ENCODE results near the gene RPS19. TPM values are rescaled to one million over a fixed set of nuclear protein-coding genes. Genes with fewer than 3 reads are reported as not detected.

RPS19 gene
- polyA plus RNA-seq, 1 donor (not counting 4 experiments of a cell fraction or from before 2014, with no cell fraction given), result 2,290 TPM

- Histone ChIP-seq H3K9ac (ENCODE audit: control insufficient read depth, extremely low read depth, insufficient read depth, low read length) (no peak overlapping the region), H3K4me2 (ENCODE audit: control insufficient read depth, extremely low read depth, insufficient read depth, low read depth, low read length) (no peak overlapping the region), H3K27ac (ENCODE audit: control insufficient read depth, insufficient read depth, low read length) (no peak overlapping the region), H3K9me3 (ENCODE audit: control insufficient read depth, low read depth, low read length) (peaks cover 8% of the 10 kb centered on the region), H3K27me3 (ENCODE audit: control insufficient read depth, extremely low read depth, insufficient read depth, low read length) (peaks cover 80% of the 10 kb centered on the region), H3K79me2 (ENCODE audit: control insufficient read depth, insufficient read depth, low read length) (no peaks in the 10 kb centered on the region), H3K36me3 (ENCODE audit: control insufficient read depth in 2 of 2, extremely low read depth in 1 of 2, insufficient read depth in 2 of 2, low read length in 2 of 2) (no peaks in the 10 kb centered on the region), H4K20me1 (ENCODE audit: control insufficient read depth, extremely low read depth, insufficient read depth, low read length) (no peaks in the 10 kb centered on the region), H3K4me1 (ENCODE audit: control insufficient read depth, extremely low read depth, insufficient read depth, low read length) (no peaks in the 10 kb centered on the region), H2AFZ (ENCODE audit: control insufficient read depth, low read length) (no peak overlapping the region), H3K9me1 (ENCODE audit: control insufficient read depth, extremely low read depth, insufficient read depth, low read length) (no peaks in the 10 kb centered on the region), H3K4me3 (ENCODE audit: control insufficient read depth in 2 of 3, extremely low read depth in 1 of 3, insufficient read depth in 2 of 3, low read depth in 1 of 3, low read length in 3 of 3) (no peak overlapping the region)
- dilution Hi-C loops (cut with MboI; ENCODE audit: extremely low pct_ligation_motif_present, low sequenced_read_pairs), result no loop called here
- no peak for DNase-seq (ENCODE audit: low read depth, low spot score)
- TF ChIP-seq, protein P1, sequence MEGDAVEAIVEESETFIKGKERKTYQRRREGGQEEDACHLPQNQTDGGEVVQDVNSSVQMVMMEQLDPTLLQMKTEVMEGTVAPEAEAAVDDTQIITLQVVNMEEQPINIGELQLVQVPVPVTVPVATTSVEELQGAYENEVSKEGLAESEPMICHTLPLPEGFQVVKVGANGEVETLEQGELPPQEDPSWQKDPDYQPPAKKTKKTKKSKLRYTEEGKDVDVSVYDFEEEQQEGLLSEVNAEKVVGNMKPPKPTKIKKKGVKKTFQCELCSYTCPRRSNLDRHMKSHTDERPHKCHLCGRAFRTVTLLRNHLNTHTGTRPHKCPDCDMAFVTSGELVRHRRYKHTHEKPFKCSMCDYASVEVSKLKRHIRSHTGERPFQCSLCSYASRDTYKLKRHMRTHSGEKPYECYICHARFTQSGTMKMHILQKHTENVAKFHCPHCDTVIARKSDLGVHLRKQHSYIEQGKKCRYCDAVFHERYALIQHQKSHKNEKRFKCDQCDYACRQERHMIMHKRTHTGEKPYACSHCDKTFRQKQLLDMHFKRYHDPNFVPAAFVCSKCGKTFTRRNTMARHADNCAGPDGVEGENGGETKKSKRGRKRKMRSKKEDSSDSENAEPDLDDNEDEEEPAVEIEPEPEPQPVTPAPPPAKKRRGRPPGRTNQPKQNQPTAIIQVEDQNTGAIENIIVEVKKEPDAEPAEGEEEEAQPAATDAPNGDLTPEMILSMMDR (optimal IDR thresholded peaks at IDR 0.05 in 1 of 3, IDR thresholded peaks at IDR 0.05 in 1 of 3, conservative IDR thresholded peaks at IDR 0.05 in 1 of 3; ENCODE audit: extremely low read depth in 1 of 3, insufficient read depth in 2 of 3, low read length in 3 of 3), result no peak
- no peak for TF ChIP-seq EZH2 (IDR thresholded peaks at IDR 0.05; ENCODE audit: low read length)
- no peak for FAIRE-seq
Observed at GRCh38 chr19:41917676-41918075, 57.6 kb downstream of the RPS19 start.

DNA sequence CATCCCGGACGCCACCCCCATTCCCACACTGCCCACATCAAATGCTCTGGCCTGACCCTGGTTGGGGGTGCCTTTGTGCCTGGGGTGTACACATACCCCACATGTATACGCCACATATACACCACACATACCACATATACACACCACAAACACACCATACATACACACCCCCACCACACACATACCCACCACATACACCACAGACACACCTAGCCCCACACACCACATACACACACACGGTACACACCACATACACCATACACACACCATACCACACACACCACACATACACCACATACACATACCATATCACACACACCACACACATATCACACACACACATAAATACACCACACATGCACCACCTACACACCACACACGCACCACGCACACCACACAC, 58.0 kb downstream of the RPS19 start:
- Histone ChIP-seq H3K4me1 (ENCODE audit: control insufficient read depth, extremely low read depth, insufficient read depth, low read length) (no peaks in the 10 kb centered on the region), H3K36me3 (ENCODE audit: control insufficient read depth in 2 of 2, extremely low read depth in 1 of 2, insufficient read depth in 2 of 2, low read length in 2 of 2) (no peaks in the 10 kb centered on the region), H3K9me1 (ENCODE audit: control insufficient read depth, extremely low read depth, insufficient read depth, low read length) (no peaks in the 10 kb centered on the region), H3K27ac (ENCODE audit: control insufficient read depth, insufficient read depth, low read length) (no peak overlapping the region), H3K4me3 (ENCODE audit: control insufficient read depth in 2 of 3, extremely low read depth in 1 of 3, insufficient read depth in 2 of 3, low read depth in 1 of 3, low read length in 3 of 3) (no peak overlapping the region), H3K9me3 (ENCODE audit: control insufficient read depth, low read depth, low read length) (peaks cover 8% of the 10 kb centered on the region), H3K4me2 (ENCODE audit: control insufficient read depth, extremely low read depth, insufficient read depth, low read depth, low read length) (no peak overlapping the region), H3K27me3 (ENCODE audit: control insufficient read depth, extremely low read depth, insufficient read depth, low read length) (peaks cover 80% of the 10 kb centered on the region), H3K79me2 (ENCODE audit: control insufficient read depth, insufficient read depth, low read length) (no peaks in the 10 kb centered on the region), H3K9ac (ENCODE audit: control insufficient read depth, extremely low read depth, insufficient read depth, low read length) (no peak overlapping the region), H2AFZ (ENCODE audit: control insufficient read depth, low read length) (no peak overlapping the region), H4K20me1 (ENCODE audit: control insufficient read depth, extremely low read depth, insufficient read depth, low read length) (no peaks in the 10 kb centered on the region)
- DNase-seq (ENCODE audit: low read depth, low spot score), result no peak
- no peak for TF ChIP-seq EZH2 (IDR thresholded peaks at IDR 0.05; ENCODE audit: low read length)
- TF ChIP-seq, protein P1 (optimal IDR thresholded peaks at IDR 0.05 in 1 of 3, IDR thresholded peaks at IDR 0.05 in 1 of 3, conservative IDR thresholded peaks at IDR 0.05 in 1 of 3; ENCODE audit: extremely low read depth in 1 of 3, insufficient read depth in 2 of 3, low read length in 3 of 3), result no peak
- dilution Hi-C loops (cut with MboI; ENCODE audit: extremely low pct_ligation_motif_present, low sequenced_read_pairs), result no loop called here
- FAIRE-seq, result no peak

Measured in keratinocyte (primary cell).